Sigmoid colon (tissue), 7 donors: Measurements from ENCODE around the gene DCUN1D2. TPM values are rescaled to one million over a fixed set of nuclear protein-coding genes. Genes with fewer than 3 reads are reported as not detected.

ENCODE experiments used
- DNase-seq: peaks from one replicate; pipeline ENCODE4 v3.0.0-alpha.2; 2019
- H3K27ac ChIP-seq, 4 donors: fragments of 200-600 bp; sonication (generic); one replicate each; pipeline ENCODE4 v1.5.1; 2016 to 2019; ENCODE audit warnings: mild to moderate bottlenecking in 1 of 4
- H3K27me3 ChIP-seq, 3 donors: fragments of 200-600 bp; sonication (generic); one replicate each; pipeline ENCODE4 v1.5.1; 2019; ENCODE audit warnings: mild to moderate bottlenecking in 1 of 3
- H3K36me3 ChIP-seq, 4 donors: fragments of 200-600 bp; sonication (generic); one replicate each; pipeline ENCODE4 v1.5.1; 2016 to 2019
- H3K4me1 ChIP-seq, 4 donors: fragments of 200-600 bp; sonication (generic); one replicate each; pipeline ENCODE4 v1.5.1; 2017 to 2019
- H3K4me3 ChIP-seq, 4 donors: fragments of 200-600 bp; sonication (generic); one replicate each; pipeline ENCODE4 v1.5.1; 2017 to 2019; ENCODE audit warnings: mild to moderate bottlenecking in 2 of 4, moderate library complexity in 1 of 4
- H3K9me3 ChIP-seq, 4 donors: fragments of 200-600 bp in 3 of 4; sonication (generic) in 3 of 4; one replicate each; pipeline versions ENCODE4 v1.5.1 to v1.6.1; 2013 to 2019
- CTCF ChIP-seq, 4 experiments: fragments of 450-650 bp in 3 of 4; fragments of 200-600 bp in 1 of 4; IDR thresholded peaks; one replicate each; pipeline ENCODE4 v1.5.1; 2016 to 2019; ENCODE audit warnings: antibody characterized with exemption in 4 of 4, mild to moderate bottlenecking in 3 of 4, moderate library complexity in 2 of 4
- EP300 ChIP-seq, 4 donors: sonication (generic); formaldehyde crosslinking; IDR thresholded peaks; one replicate each; pipeline ENCODE4 v1.6.1; 2017; ENCODE audit warnings: antibody characterized with exemption in 4 of 4
- POLR2A ChIP-seq, 2 donors: fragments of 450-650 bp; IDR thresholded peaks; one replicate each; pipeline ENCODE4 v1.6.1; 2016; ENCODE audit warnings: antibody characterized with exemption in 2 of 2, mild to moderate bottlenecking in 2 of 2, moderate library complexity in 2 of 2
- POLR2AphosphoS5 ChIP-seq, 4 donors: sonication (generic); formaldehyde crosslinking; IDR thresholded peaks; one replicate each; pipeline ENCODE4 v1.6.1; 2017; ENCODE audit warnings: antibody characterized with exemption in 4 of 4
- WGBS, 2 donors: extraction: QIAGEN DNeasy Blood & Tissue Kit; methylation state at CpG; one replicate each; pipeline ENCODE4 v1.1.7; 2013; 5-methylcytosine and 5-hydroxymethylcytosine counted together
- intact Hi-C: fragments of 100-400 bp; cut with DNase I; formaldehyde crosslinking; loops from one replicate; pipeline ENCODE4 v1.15.1; 2023
- polyA plus RNA-seq, 3 donors: library from polyadenylated mRNA; stranded (reverse); fragments of 200-250 nt; gene quantifications; one replicate each; pipeline ENCODE4 v1.2.3, GENCODE V29; 2013
- total RNA-seq, 4 donors: library from RNA; depleted of rRNA; stranded (reverse); fragments of >200 nt; gene quantifications; one replicate each; pipeline ENCODE4 v1.1.0, GENCODE V29; 2016
- donor health status: healthy with polysubstance abuse.
- donor health status: Bipolar disorder and iron deficiency.
- donor health status: healthy.

DCUN1D2 gene
- total and polyA plus RNA-seq, 7 donors, result 6.6 to 33.0 (median 20.6) TPM

GRCh38 chr13:113468029-113468428 lies 22.5 kb downstream of the DCUN1D2 start:
- TF ChIP-seq EP300 (IDR thresholded peaks at IDR 0.05), result no peak
- no peak for TF ChIP-seq CTCF (IDR thresholded peaks at IDR 0.05)
- TF ChIP-seq POLR2A (IDR thresholded peaks at IDR 0.05), result no peak
- no peak for TF ChIP-seq POLR2AphosphoS5 (IDR thresholded peaks at IDR 0.05)

GRCh38 chr13:113466383-113466782 lies 24.1 kb downstream of the DCUN1D2 start:
- H3K4me3 ChIP-seq, result no peak overlapping the region
- H3K36me3 ChIP-seq, result peaks cover 0 to 20% (median 2%) of the 10 kb centered on the region in 4 donors
- no peak for TF ChIP-seq POLR2AphosphoS5 (IDR thresholded peaks at IDR 0.05)
- TF ChIP-seq POLR2A (IDR thresholded peaks at IDR 0.05), result no peak
- TF ChIP-seq CTCF (IDR thresholded peaks at IDR 0.05), result no peak
- TF ChIP-seq EP300 (IDR thresholded peaks at IDR 0.05), result no peak
- no peaks in the 10 kb centered on the region for H3K27me3 ChIP-seq
- H3K27ac ChIP-seq, result no peak overlapping the region
- H3K9me3 ChIP-seq, result no peaks in the 10 kb centered on the region
- 90 to 92% methylated on average over 3 of the region's 3 CpGs for WGBS, 2 donors
- peaks cover 0 to 7% (median 3%) of the 10 kb centered on the region in 4 donors for H3K4me1 ChIP-seq
- intact Hi-C loops, result no loop called here
- DNase-seq, result no peak

More at GRCh38 chr13:113468029-113468428, 22.5 kb downstream of the DCUN1D2 start:
- DNase-seq, result no peak
- no peaks in the 10 kb centered on the region for H3K9me3 ChIP-seq
- no peak overlapping the region for H3K4me3 ChIP-seq
- H3K4me1 ChIP-seq, result peaks cover 0 to 7% (median 3%) of the 10 kb centered on the region in 4 donors
- H3K27me3 ChIP-seq, result no peaks in the 10 kb centered on the region
- intact Hi-C loops, result no loop called here
- 90 to 97% methylated on average over 7 of the region's 7 CpGs for WGBS, 2 donors
- H3K36me3 ChIP-seq, result peaks cover 0 to 19% (median 2%) of the 10 kb centered on the region in 4 donors
- H3K27ac ChIP-seq, result no peak overlapping the region

- Histone ChIP-seq H3K27ac (no peak overlapping the region), H3K36me3 (peaks cover 4 to 31% (median 9%) of the 10 kb centered on the region in 4 donors), H3K27me3 (no peaks in the 10 kb centered on the region), H3K9me3 (no peaks in the 10 kb centered on the region), H3K4me3 (no peak overlapping the region), H3K4me1 (peaks cover 0 to 7% (median 3%) of the 10 kb centered on the region in 4 donors)
- TF ChIP-seq POLR2AphosphoS5 (IDR thresholded peaks at IDR 0.05), result no peak
- no peak for TF ChIP-seq POLR2A (IDR thresholded peaks at IDR 0.05)
- no peak for TF ChIP-seq EP300 (IDR thresholded peaks at IDR 0.05)
- no peak for TF ChIP-seq CTCF (IDR thresholded peaks at IDR 0.05)
- intact Hi-C loops, result no loop called here
- DNase-seq, result no peak
- WGBS, 2 donors, result 66 to 71% methylated on average over 4 of the region's 4 CpGs
These were observed 25.2 kb downstream of the DCUN1D2 start for GRCh38 chr13:113465300-113465699.

- Histone ChIP-seq H3K9me3 (no peaks in the 10 kb centered on the region), H3K4me1 (peaks cover 0 to 8% (median 3%) of the 10 kb centered on the region in 4 donors), H3K27me3 (no peaks in the 10 kb centered on the region), H3K27ac (no peak overlapping the region), H3K4me3 (no peak overlapping the region), H3K36me3 (peaks cover 9 to 40% (median 17%) of the 10 kb centered on the region in 4 donors)
- 94 to 96% methylated on average over 16 of the region's 16 CpGs for WGBS, 2 donors
- TF ChIP-seq EP300 (IDR thresholded peaks at IDR 0.05) (no peak), POLR2A (IDR thresholded peaks at IDR 0.05) (no peak), CTCF (IDR thresholded peaks at IDR 0.05) (no peak), POLR2AphosphoS5 (IDR thresholded peaks at IDR 0.05) (no peak)
- DNase-seq, result no peak
- intact Hi-C loops, result no loop called here
These were observed 26.0 kb downstream of the DCUN1D2 start for GRCh38 chr13:113464476-113464875.
